Adrenal gland (tissue), 12 donors: ENCODE measurements around the gene PROK2. TPM values are rescaled to one million over a fixed set of nuclear protein-coding genes. Genes with fewer than 3 reads are reported as not detected.

Experiments used
- DNase-seq, 7 donors: peaks; one replicate each; pipeline ENCODE4 v3.0.0-alpha.2; 2019 to 2020
- H3K27ac ChIP-seq, 5 donors: fragments of 200-600 bp; sonication (generic) in 4 of 5; 1 replicate in 3 of 5; 2 replicates in 2 of 5; pipeline versions ENCODE4 v1.5.1 to v1.8.0; 2016 to 2020; ENCODE audit warnings: mild to moderate bottlenecking in 1 of 5
- H3K27me3 ChIP-seq: fragments of 200-600 bp; 2 replicates; pipeline ENCODE4 v1.8.0; 2021
- H3K36me3 ChIP-seq, 2 donors: fragments of 200-600 bp; replicated peaks in 1 of 2; 1 replicate in 1 of 2; 2 replicates in 1 of 2; pipeline versions ENCODE4 v1.5.1 to v1.8.0; 2018 to 2022
- H3K4me1 ChIP-seq, 2 donors: fragments of 200-600 bp; replicated peaks in 1 of 2; 1 replicate in 1 of 2; 2 replicates in 1 of 2; pipeline versions ENCODE4 v1.5.1 to v1.8.0; 2018 to 2021
- H3K4me3 ChIP-seq, 4 donors: fragments of 200-600 bp; sonication (generic) in 3 of 4; one replicate each; pipeline ENCODE4 v1.5.1; 2016 to 2018
- H3K9me3 ChIP-seq, 3 donors: fragments of 200-600 bp; sonication (generic) in 1 of 3; replicated peaks in 1 of 3; 1 replicate in 2 of 3; 2 replicates in 1 of 3; pipeline versions ENCODE4 v1.5.1 to v1.8.0; 2016 to 2021
- CTCF ChIP-seq, 6 experiments: fragments of 450-650 bp in 4 of 6; fragments of 200-600 bp in 2 of 6; sonication (generic) in 1 of 6; IDR thresholded peaks; 1 replicate in 5 of 6; 2 replicates in 1 of 6; pipeline versions ENCODE4 v1.5.1 to v1.8.0; 2016 to 2021; ENCODE audit warnings: antibody characterized with exemption in 6 of 6, mild to moderate bottlenecking in 2 of 6, moderate library complexity in 1 of 6
- POLR2A ChIP-seq, 2 donors: fragments of 450-650 bp; IDR thresholded peaks; one replicate each; pipeline ENCODE4 v1.6.1; 2017; ENCODE audit warnings: antibody characterized with exemption in 2 of 2, mild to moderate bottlenecking in 2 of 2, moderate library complexity in 1 of 2
- WGBS, 4 donors: extraction: QIAGEN DNeasy Blood & Tissue Kit in 2 of 4; methylation state at CpG; one replicate each; pipeline versions ENCODE4 v1.1.5 to v1.1.7; 2013 to 2017; 5-methylcytosine and 5-hydroxymethylcytosine counted together
- intact Hi-C, 2 donors: fragments of 100-400 bp; cut with DNase I; formaldehyde crosslinking; loops; one replicate each; pipeline versions ENCODE4 v1.14.1 to v1.15.0; 2022 to 2023
- polyA plus RNA-seq, 3 donors: library from polyadenylated mRNA; stranded (reverse); fragments of 200-250 nt in 2 of 3; fragments of 350-450 nt in 1 of 3; fragmentation: Illumina TruSeq in 1 of 3; extraction: RNeasy Lipid Tissue Mini Kit (QIAGEN cat#74804) in 1 of 3; gene quantifications; one replicate each; pipeline ENCODE4 v1.2.3, GENCODE V29; 2013 to 2014
- total RNA-seq, 9 donors: library from RNA; depleted of rRNA in 4 of 9; stranded (reverse); fragments of >200 nt in 4 of 9; fragments of 120-200 nt in 1 of 9; fragmentation: NEBNext Ultra II Directional in 1 of 9; extraction: Animal tissue kit (Norgen Biotek cat#: 25700) in 1 of 9; gene quantifications; one replicate each; pipeline versions ENCODE4 v1.1.0 to v1.2.4, GENCODE V29; 2013 to 2023
- donor health status: healthy with polysubstance abuse.
- donor health status: Bipolar disorder and iron deficiency.
- donor health status: DM: yes; HTN: yes; CAD: no.
- donor health status: DM: no; HTN: no; CAD: no.
- donor health status: DM: no; HTN: no; CAD: no.
- donor health status: DM: yes; HTN: yes; CAD: no.

PROK2 gene
- total and polyA plus RNA-seq, 12 donors = 0.06 to 0.29 (median 0.18) TPM; not detected in 7

GRCh38 chr3:71742621-71743020, 42.3 kb downstream of the PROK2 start:
- intact Hi-C loops = no loop called here
- H3K4me1 ChIP-seq = no peaks in the 10 kb centered on the region
- DNase-seq = no peak
- H3K9me3 ChIP-seq = peaks cover 0 to 17% (median 6%) of the 10 kb centered on the region in 3 donors
- H3K36me3 ChIP-seq = no peaks in the 10 kb centered on the region
- H3K27ac ChIP-seq = no peak overlapping the region
- no peak for TF ChIP-seq CTCF (IDR thresholded peaks at IDR 0.05)
- no peak for TF ChIP-seq POLR2A (IDR thresholded peaks at IDR 0.05)
- WGBS, 4 donors = 92 to 100% (median 97%) methylated on average over 1 of the region's 1 CpG
- no peak overlapping the region for H3K4me3 ChIP-seq
- H3K27me3 ChIP-seq = no peaks in the 10 kb centered on the region

GRCh38 chr3:71734881-71735280, 50.1 kb downstream of the PROK2 start:
- H3K9me3 ChIP-seq = no peaks in the 10 kb centered on the region
- no peaks in the 10 kb centered on the region for H3K27me3 ChIP-seq
- H3K36me3 ChIP-seq = no peaks in the 10 kb centered on the region
- 77 to 84% (median 81%) methylated on average over 1 of the region's 1 CpG for WGBS, 4 donors
- no peak overlapping the region for H3K27ac ChIP-seq
- DNase-seq = no peak
- intact Hi-C loops = no loop called here
- no peak for TF ChIP-seq POLR2A (IDR thresholded peaks at IDR 0.05)
- no peak for TF ChIP-seq CTCF (IDR thresholded peaks at IDR 0.05)
- H3K4me3 ChIP-seq = no peak overlapping the region
- H3K4me1 ChIP-seq = no peaks in the 10 kb centered on the region

GRCh38 chr3:71733319-71733718, 51.6 kb downstream of the PROK2 start:
- 78 to 95% (median 81%) methylated on average over 2 of the region's 2 CpGs for WGBS, 4 donors
- no peaks in the 10 kb centered on the region for H3K9me3 ChIP-seq
- no peaks in the 10 kb centered on the region for H3K4me1 ChIP-seq
- no peak overlapping the region for H3K27ac ChIP-seq
- intact Hi-C loops = no loop called here
- TF ChIP-seq CTCF (IDR thresholded peaks at IDR 0.05) (no peak), POLR2A (IDR thresholded peaks at IDR 0.05) (no peak)
- H3K4me3 ChIP-seq = no peak overlapping the region
- no peak for DNase-seq
- no peaks in the 10 kb centered on the region for H3K36me3 ChIP-seq
- no peaks in the 10 kb centered on the region for H3K27me3 ChIP-seq

GRCh38 chr3:71732637-71733036, 52.3 kb downstream of the PROK2 start:
- H3K4me1 ChIP-seq = no peaks in the 10 kb centered on the region
- intact Hi-C loops = no loop called here
- no peak for DNase-seq
- no peak overlapping the region for H3K4me3 ChIP-seq
- no peaks in the 10 kb centered on the region for H3K9me3 ChIP-seq
- no peaks in the 10 kb centered on the region for H3K27me3 ChIP-seq
- no peak overlapping the region for H3K27ac ChIP-seq
- H3K36me3 ChIP-seq = no peaks in the 10 kb centered on the region
- TF ChIP-seq POLR2A (IDR thresholded peaks at IDR 0.05) (no peak), CTCF (IDR thresholded peaks at IDR 0.05) (no peak)
- 87 to 94% (median 89%) methylated on average over 4 of the region's 4 CpGs for WGBS, 4 donors
